Liver (tissue), 3 donors: ENCODE measurements around the gene TBC1D8B.

Experiments
- EGR1 ChIP-seq, 2 donors: IDR thresholded peaks; 2 replicates each; pipeline ENCODE4 v1.6.1; 2016 to 2018; ENCODE audit warnings: antibody characterized with exemption in 2 of 2, low read depth in 2 of 2
- HNF4G ChIP-seq: IDR thresholded peaks from 2 replicates; pipeline ENCODE4 v1.6.1; 2016; ENCODE audit warnings: antibody characterized with exemption
- JUND ChIP-seq, 2 donors: IDR thresholded peaks; 2 replicates each; pipeline ENCODE4 v1.6.1; 2016; ENCODE audit warnings: antibody characterized with exemption in 2 of 2
- MAX ChIP-seq: IDR thresholded peaks from 2 replicates; pipeline ENCODE4 v1.6.1; 2016; ENCODE audit warnings: antibody characterized with exemption
- NR2F2 ChIP-seq: IDR thresholded peaks from 2 replicates; pipeline ENCODE4 v1.6.1; 2016; ENCODE audit warnings: antibody characterized with exemption
- RAD21 ChIP-seq, 2 donors: IDR thresholded peaks; 2 replicates each; pipeline ENCODE4 v1.6.1; 2016; ENCODE audit warnings: antibody characterized with exemption in 2 of 2, mild to moderate bottlenecking in 2 of 2
- TAF1 ChIP-seq: conservative IDR thresholded peaks from 2 replicates; pipeline ENCODE4 v1.6.1; 2016; ENCODE audit warnings: antibody characterized with exemption, mild to moderate bottlenecking
- YY1 ChIP-seq: IDR thresholded peaks from 2 replicates; pipeline ENCODE4 v1.6.1; 2016; ENCODE audit warnings: antibody characterized with exemption, mild to moderate bottlenecking
- ZBTB33 ChIP-seq: IDR thresholded peaks from 2 replicates; pipeline ENCODE4 v1.6.1; 2016; ENCODE audit warnings: antibody characterized with exemption
- TF ChIP-seq, protein P1 (sequence below): fragments of 150-350 bp; IDR thresholded peaks from 2 replicates; pipeline ENCODE4 v1.5.1; 2017; ENCODE audit warnings: improper control_type of control experiment, low read depth, low read length; ENCODE audit not compliant: missing input control
- TF ChIP-seq, protein P2 (sequence below): IDR thresholded peaks from 2 replicates; pipeline ENCODE4 v1.6.1; 2016; ENCODE audit warnings: antibody characterized with exemption, mild to moderate bottlenecking
- TF ChIP-seq, protein P3 (sequence below): IDR thresholded peaks from 2 replicates; pipeline ENCODE4 v1.6.1; 2016; ENCODE audit warnings: antibody characterized with exemption
- donor health status: healthy.
- donor health status: healthy.

- TF ChIP-seq, protein P1, sequence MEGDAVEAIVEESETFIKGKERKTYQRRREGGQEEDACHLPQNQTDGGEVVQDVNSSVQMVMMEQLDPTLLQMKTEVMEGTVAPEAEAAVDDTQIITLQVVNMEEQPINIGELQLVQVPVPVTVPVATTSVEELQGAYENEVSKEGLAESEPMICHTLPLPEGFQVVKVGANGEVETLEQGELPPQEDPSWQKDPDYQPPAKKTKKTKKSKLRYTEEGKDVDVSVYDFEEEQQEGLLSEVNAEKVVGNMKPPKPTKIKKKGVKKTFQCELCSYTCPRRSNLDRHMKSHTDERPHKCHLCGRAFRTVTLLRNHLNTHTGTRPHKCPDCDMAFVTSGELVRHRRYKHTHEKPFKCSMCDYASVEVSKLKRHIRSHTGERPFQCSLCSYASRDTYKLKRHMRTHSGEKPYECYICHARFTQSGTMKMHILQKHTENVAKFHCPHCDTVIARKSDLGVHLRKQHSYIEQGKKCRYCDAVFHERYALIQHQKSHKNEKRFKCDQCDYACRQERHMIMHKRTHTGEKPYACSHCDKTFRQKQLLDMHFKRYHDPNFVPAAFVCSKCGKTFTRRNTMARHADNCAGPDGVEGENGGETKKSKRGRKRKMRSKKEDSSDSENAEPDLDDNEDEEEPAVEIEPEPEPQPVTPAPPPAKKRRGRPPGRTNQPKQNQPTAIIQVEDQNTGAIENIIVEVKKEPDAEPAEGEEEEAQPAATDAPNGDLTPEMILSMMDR: no peak
- no peak for TF ChIP-seq YY1
- TF ChIP-seq ZBTB33: no peak
- TF ChIP-seq JUND (IDR thresholded peaks at IDR 0.05): no peak
- TF ChIP-seq, protein P2, sequence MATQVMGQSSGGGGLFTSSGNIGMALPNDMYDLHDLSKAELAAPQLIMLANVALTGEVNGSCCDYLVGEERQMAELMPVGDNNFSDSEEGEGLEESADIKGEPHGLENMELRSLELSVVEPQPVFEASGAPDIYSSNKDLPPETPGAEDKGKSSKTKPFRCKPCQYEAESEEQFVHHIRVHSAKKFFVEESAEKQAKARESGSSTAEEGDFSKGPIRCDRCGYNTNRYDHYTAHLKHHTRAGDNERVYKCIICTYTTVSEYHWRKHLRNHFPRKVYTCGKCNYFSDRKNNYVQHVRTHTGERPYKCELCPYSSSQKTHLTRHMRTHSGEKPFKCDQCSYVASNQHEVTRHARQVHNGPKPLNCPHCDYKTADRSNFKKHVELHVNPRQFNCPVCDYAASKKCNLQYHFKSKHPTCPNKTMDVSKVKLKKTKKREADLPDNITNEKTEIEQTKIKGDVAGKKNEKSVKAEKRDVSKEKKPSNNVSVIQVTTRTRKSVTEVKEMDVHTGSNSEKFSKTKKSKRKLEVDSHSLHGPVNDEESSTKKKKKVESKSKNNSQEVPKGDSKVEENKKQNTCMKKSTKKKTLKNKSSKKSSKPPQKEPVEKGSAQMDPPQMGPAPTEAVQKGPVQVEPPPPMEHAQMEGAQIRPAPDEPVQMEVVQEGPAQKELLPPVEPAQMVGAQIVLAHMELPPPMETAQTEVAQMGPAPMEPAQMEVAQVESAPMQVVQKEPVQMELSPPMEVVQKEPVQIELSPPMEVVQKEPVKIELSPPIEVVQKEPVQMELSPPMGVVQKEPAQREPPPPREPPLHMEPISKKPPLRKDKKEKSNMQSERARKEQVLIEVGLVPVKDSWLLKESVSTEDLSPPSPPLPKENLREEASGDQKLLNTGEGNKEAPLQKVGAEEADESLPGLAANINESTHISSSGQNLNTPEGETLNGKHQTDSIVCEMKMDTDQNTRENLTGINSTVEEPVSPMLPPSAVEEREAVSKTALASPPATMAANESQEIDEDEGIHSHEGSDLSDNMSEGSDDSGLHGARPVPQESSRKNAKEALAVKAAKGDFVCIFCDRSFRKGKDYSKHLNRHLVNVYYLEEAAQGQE: no peak
- TF ChIP-seq HNF4G: no peak
- TF ChIP-seq MAX: no peak
- TF ChIP-seq, protein P3, sequence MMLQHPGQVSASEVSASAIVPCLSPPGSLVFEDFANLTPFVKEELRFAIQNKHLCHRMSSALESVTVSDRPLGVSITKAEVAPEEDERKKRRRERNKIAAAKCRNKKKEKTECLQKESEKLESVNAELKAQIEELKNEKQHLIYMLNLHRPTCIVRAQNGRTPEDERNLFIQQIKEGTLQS: no peak
- TF ChIP-seq TAF1: no peak
- no peak for TF ChIP-seq RAD21 (IDR thresholded peaks at IDR 0.05)
- no peak for TF ChIP-seq EGR1 (IDR thresholded peaks at IDR 0.05; ENCODE audit: low read depth in 2 of 2)
- no peak for TF ChIP-seq NR2F2
These were observed 61.2 kb downstream of the TBC1D8B start for GRCh38 chrX:106863697-106864096.
